A673 (cell line): Measurements from ENCODE around the gene SDF4.

Experiments used
- EZH2 ChIP-seq: fragments of 200-600 bp; sonication (generic); IDR thresholded peaks from 2 replicates; pipeline ENCODE4 v1.6.1; 2017; ENCODE audit warnings: borderline replicate concordance, low read depth, mild to moderate bottlenecking, mixed read lengths, antibody characterized with exemption, low read length; ENCODE audit not compliant: poor library complexity, severe bottlenecking
- TF ChIP-seq, protein P1 (sequence below): fragments of 300-800, 200-600 bp; sonication (generic); conservative IDR thresholded peaks from 2 replicates; pipeline ENCODE4 v1.5.1; 2017; ENCODE audit warnings: low read depth, mild to moderate bottlenecking, antibody characterized with exemption, low read length, moderate library complexity, mixed read lengths

DNA sequence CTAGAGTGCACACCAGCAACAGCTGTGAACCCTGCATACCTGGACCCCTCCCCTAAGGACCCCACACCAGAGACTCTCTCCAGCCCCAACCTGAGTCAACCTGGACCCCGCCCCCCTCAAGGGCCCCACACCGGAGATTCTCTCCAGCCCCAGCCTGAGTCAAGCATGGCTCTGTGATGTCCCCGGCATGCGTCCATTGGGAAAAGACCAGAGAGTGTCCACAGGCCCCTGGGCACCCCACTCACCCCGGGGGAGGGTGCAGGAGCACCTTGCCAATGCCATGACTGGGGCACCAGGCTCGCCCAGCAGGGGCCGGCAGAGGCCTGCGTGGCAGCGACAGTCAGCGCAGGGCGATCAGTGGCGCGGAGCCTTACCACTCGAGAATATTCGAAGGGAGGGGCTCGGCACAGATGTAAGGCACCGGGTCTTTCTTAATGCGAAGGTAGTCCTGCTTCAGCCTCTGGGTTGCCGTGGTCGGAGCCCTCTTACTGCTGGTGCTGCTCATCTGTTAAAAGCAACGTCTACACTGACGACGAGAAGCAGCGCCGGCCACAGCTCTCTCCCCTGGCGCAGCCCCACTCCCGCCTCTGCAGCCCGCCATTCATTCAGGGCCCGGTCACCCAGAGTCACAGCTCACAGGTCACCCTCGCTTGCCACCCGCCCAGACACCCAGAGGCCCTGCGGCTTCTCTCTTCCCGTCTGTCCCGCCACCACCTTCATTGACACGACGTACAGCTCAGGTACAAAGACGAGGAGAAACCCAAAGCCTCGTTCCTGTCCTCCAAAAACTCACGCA is 35.9 kb upstream of the SDF4 start:
- TF ChIP-seq, protein P1, sequence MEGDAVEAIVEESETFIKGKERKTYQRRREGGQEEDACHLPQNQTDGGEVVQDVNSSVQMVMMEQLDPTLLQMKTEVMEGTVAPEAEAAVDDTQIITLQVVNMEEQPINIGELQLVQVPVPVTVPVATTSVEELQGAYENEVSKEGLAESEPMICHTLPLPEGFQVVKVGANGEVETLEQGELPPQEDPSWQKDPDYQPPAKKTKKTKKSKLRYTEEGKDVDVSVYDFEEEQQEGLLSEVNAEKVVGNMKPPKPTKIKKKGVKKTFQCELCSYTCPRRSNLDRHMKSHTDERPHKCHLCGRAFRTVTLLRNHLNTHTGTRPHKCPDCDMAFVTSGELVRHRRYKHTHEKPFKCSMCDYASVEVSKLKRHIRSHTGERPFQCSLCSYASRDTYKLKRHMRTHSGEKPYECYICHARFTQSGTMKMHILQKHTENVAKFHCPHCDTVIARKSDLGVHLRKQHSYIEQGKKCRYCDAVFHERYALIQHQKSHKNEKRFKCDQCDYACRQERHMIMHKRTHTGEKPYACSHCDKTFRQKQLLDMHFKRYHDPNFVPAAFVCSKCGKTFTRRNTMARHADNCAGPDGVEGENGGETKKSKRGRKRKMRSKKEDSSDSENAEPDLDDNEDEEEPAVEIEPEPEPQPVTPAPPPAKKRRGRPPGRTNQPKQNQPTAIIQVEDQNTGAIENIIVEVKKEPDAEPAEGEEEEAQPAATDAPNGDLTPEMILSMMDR, result no peak
- no peak for TF ChIP-seq EZH2
